HCT116 (cell line): ENCODE data around the gene RPLP2.

Experiments used
- CTCF ChIP-seq, 3 experiments: fragments of 200-600 bp in 1 of 3; sonication (generic) in 1 of 3; IDR thresholded peaks in 2 of 3; conservative IDR thresholded peaks in 1 of 3; 2 replicates each; pipeline ENCODE4 v1.5.1; 2012 to 2017; ENCODE audit warnings: low read depth in 2 of 3, low read length in 2 of 3, antibody characterized with exemption in 1 of 3, borderline replicate concordance in 1 of 3, control low read depth in 1 of 3, mild to moderate bottlenecking in 1 of 3, mixed read lengths in 1 of 3, mixed run types in 1 of 3, moderate library complexity in 1 of 3; ENCODE audit not compliant: insufficient read depth in 1 of 3
- EZH2 ChIP-seq: fragments of 200-600 bp; sonication (generic); IDR thresholded peaks from 2 replicates; pipeline ENCODE4 v1.6.1; 2017; ENCODE audit warnings: antibody characterized with exemption, mixed run types
- EZH2phosphoT487 ChIP-seq: fragments of 200-600 bp; IDR thresholded peaks from 2 replicates; pipeline ENCODE4 v1.6.1; 2018; ENCODE audit warnings: antibody characterized with exemption, borderline replicate concordance
- POLR2A ChIP-seq: IDR thresholded peaks from 2 replicates; pipeline ENCODE4 v1.7.0; 2011; ENCODE audit warnings: borderline replicate concordance; ENCODE audit not compliant: insufficient read depth, insufficient read length; ENCODE audit errors: extremely low read depth
- SIN3A ChIP-seq: IDR thresholded peaks from 2 replicates; pipeline ENCODE4 v1.6.1; 2012; ENCODE audit warnings: low read depth
- SP1 ChIP-seq: IDR thresholded peaks from 2 replicates; pipeline ENCODE4 v1.6.1; 2012; ENCODE audit warnings: low read depth
- TCF7L2 ChIP-seq: IDR thresholded peaks from 2 replicates; pipeline ENCODE4 v1.7.0; 2011; ENCODE audit warnings: borderline replicate concordance, inconsistent platforms; ENCODE audit not compliant: insufficient read depth, insufficient read length; ENCODE audit errors: extremely low read depth
- ZFX ChIP-seq: fragments of 450-650 bp; IDR thresholded peaks from 2 replicates; pipeline ENCODE4 v1.6.1; 2017
- TF ChIP-seq, protein P1 (sequence below): IDR thresholded peaks from 2 replicates; pipeline ENCODE4 v1.6.1; 2012; ENCODE audit warnings: low read depth

- TF ChIP-seq CTCF (IDR thresholded peaks at IDR 0.05 in 2 of 3, conservative IDR thresholded peaks at IDR 0.05 in 1 of 3; ENCODE audit: borderline replicate concordance in 1 of 3, insufficient read depth in 1 of 3, low read depth in 2 of 3, low read length in 2 of 3) (no peak), TCF7L2 (no peak), SIN3A (no peak), ZFX (no peak), POLR2A (no peak), EZH2 (no peak), EZH2phosphoT487 (no peak), SP1 (no peak)
- TF ChIP-seq, protein P1, sequence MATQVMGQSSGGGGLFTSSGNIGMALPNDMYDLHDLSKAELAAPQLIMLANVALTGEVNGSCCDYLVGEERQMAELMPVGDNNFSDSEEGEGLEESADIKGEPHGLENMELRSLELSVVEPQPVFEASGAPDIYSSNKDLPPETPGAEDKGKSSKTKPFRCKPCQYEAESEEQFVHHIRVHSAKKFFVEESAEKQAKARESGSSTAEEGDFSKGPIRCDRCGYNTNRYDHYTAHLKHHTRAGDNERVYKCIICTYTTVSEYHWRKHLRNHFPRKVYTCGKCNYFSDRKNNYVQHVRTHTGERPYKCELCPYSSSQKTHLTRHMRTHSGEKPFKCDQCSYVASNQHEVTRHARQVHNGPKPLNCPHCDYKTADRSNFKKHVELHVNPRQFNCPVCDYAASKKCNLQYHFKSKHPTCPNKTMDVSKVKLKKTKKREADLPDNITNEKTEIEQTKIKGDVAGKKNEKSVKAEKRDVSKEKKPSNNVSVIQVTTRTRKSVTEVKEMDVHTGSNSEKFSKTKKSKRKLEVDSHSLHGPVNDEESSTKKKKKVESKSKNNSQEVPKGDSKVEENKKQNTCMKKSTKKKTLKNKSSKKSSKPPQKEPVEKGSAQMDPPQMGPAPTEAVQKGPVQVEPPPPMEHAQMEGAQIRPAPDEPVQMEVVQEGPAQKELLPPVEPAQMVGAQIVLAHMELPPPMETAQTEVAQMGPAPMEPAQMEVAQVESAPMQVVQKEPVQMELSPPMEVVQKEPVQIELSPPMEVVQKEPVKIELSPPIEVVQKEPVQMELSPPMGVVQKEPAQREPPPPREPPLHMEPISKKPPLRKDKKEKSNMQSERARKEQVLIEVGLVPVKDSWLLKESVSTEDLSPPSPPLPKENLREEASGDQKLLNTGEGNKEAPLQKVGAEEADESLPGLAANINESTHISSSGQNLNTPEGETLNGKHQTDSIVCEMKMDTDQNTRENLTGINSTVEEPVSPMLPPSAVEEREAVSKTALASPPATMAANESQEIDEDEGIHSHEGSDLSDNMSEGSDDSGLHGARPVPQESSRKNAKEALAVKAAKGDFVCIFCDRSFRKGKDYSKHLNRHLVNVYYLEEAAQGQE: no peak
These were observed 12.0 kb downstream of the RPLP2 start for GRCh38 chr11:821512-822371.
